Endothelial cell of umbilical vein (primary cell): ENCODE measurements around the gene ZNF555. TPM values are rescaled to one million over a fixed set of nuclear protein-coding genes. Genes with fewer than 3 reads are reported as not detected.

Source experiments
- BruUV-seq: library from RNA; stranded (reverse); fragments of 400-500 nt; replicated peaks from 2 replicates; lab custom pipeline; 2021; lab: Mats Ljungman, UMichigan
- CTCF ChIA-PET: fragments of 300-600, 350-600 bp; sonication (Branson Sonifier 250); formaldehyde crosslinking; loops from one replicate; lab custom pipeline; 2021; ENCODE audit warnings: antibody characterized with exemption, inconsistent platforms; lab: Charles Lee
- POLR2A ChIA-PET: fragments of 300-600, 350-600 bp; sonication (Branson Sonifier 250); formaldehyde crosslinking; loops from one replicate; lab custom pipeline; 2021; ENCODE audit warnings: antibody characterized with exemption, inconsistent platforms; lab: Charles Lee
- DNase-seq: peaks from one replicate; pipeline ENCODE4 v3.0.0-alpha.2; 2011; ENCODE audit warnings: low read depth, low spot score
- FAIRE-seq: peaks from 2 replicates; lab custom pipeline; 2011; peaks lifted over from hg19 to GRCh38; lab: Jason Lieb, UNC
- H2AFZ ChIP-seq: 2 replicates; pipeline ENCODE4 v1.6.0; 2012; ENCODE audit warnings: low read depth, low read length, control low read depth, inconsistent platforms
- H3K27ac ChIP-seq: 2 replicates; pipeline ENCODE4 v1.5.1; 2011; ENCODE audit warnings: low read depth, mild to moderate bottlenecking, control low read depth, low read length, moderate library complexity; ENCODE audit not compliant: insufficient read depth
- H3K27me3 ChIP-seq, 2 experiments: 2 replicates each; pipeline versions ENCODE4 v1.6.0 to v1.6.1; 2011; ENCODE audit warnings: low read length in 2 of 2, mixed read lengths in 1 of 2; ENCODE audit not compliant: control insufficient read depth in 2 of 2, insufficient read depth in 2 of 2
- H3K36me3 ChIP-seq, 2 experiments: 2 replicates in 1 of 2; 3 replicates in 1 of 2; pipeline ENCODE4 v1.5.1; 2011; ENCODE audit warnings: low read length in 2 of 2, mild to moderate bottlenecking in 1 of 2, moderate library complexity in 1 of 2; ENCODE audit not compliant: control insufficient read depth in 2 of 2, insufficient read depth in 2 of 2; ENCODE audit errors: extremely low read depth in 1 of 2
- H3K4me1 ChIP-seq: 3 replicates; pipeline ENCODE4 v1.5.1; 2011; ENCODE audit warnings: mild to moderate bottlenecking, low read length; ENCODE audit not compliant: control insufficient read depth, insufficient read depth; ENCODE audit errors: extremely low read depth
- H3K4me2 ChIP-seq: 2 replicates; pipeline ENCODE4 v1.6.1; 2011; ENCODE audit warnings: low read length, control low read depth, mixed read lengths; ENCODE audit not compliant: insufficient read depth
- H3K4me3 ChIP-seq, 3 experiments: fragments of 200-600 bp in 1 of 3; sonication (generic), shearing (Covaris generic) in 1 of 3; replicated peaks in 1 of 3; 2 replicates each; pipeline ENCODE4 v1.5.1; 2011 to 2016; ENCODE audit warnings: control low read depth in 3 of 3, low read length in 3 of 3, mild to moderate bottlenecking in 2 of 3, inconsistent platforms in 1 of 3, low read depth in 1 of 3, moderate library complexity in 1 of 3; ENCODE audit not compliant: insufficient read depth in 1 of 3
- H3K79me2 ChIP-seq: 2 replicates; pipeline ENCODE4 v1.6.0; 2012; ENCODE audit warnings: low read length, inconsistent platforms; ENCODE audit not compliant: control insufficient read depth, insufficient read depth
- H3K9ac ChIP-seq: replicated peaks from 2 replicates; pipeline ENCODE3; 2011; ENCODE audit warnings: low read length, control low read depth; ENCODE audit not compliant: insufficient read depth; ENCODE audit errors: extremely low read depth
- H3K9me1 ChIP-seq: replicated peaks from 3 replicates; pipeline ENCODE4 v1.6.0; 2011; ENCODE audit warnings: mild to moderate bottlenecking, low read length; ENCODE audit not compliant: control insufficient read depth, insufficient read depth; ENCODE audit errors: extremely low read depth
- H3K9me3 ChIP-seq: replicated peaks from 2 replicates; pipeline ENCODE4 v1.5.1; 2012; ENCODE audit warnings: low read length, inconsistent platforms; ENCODE audit not compliant: control insufficient read depth, insufficient read depth
- H4K20me1 ChIP-seq: replicated peaks from 2 replicates; pipeline ENCODE3; 2011; ENCODE audit warnings: mild to moderate bottlenecking, low read length; ENCODE audit not compliant: control insufficient read depth, insufficient read depth; ENCODE audit errors: extremely low read depth
- CTCF ChIP-seq, 2 donors: IDR thresholded peaks; 1 replicate in 1 of 2; 2 replicates in 1 of 2; pipeline ENCODE4 v1.5.1; 2011; ENCODE audit warnings: low read length in 2 of 2, mild to moderate bottlenecking in 2 of 2, moderate library complexity in 2 of 2, control low read depth in 1 of 2, inconsistent platforms in 1 of 2, low read depth in 1 of 2; ENCODE audit not compliant: insufficient read depth in 1 of 2; ENCODE audit errors: extremely low read depth in 1 of 2
- EZH2 ChIP-seq: IDR thresholded peaks from 2 replicates; pipeline ENCODE4 v1.6.1; 2012; ENCODE audit warnings: borderline replicate concordance, low read depth, mild to moderate bottlenecking, moderate library complexity, low read length, inconsistent platforms; ENCODE audit not compliant: severe bottlenecking
- FOS ChIP-seq: IDR thresholded peaks from 2 replicates; pipeline ENCODE4 v1.6.1; 2011; ENCODE audit warnings: mild to moderate bottlenecking, low read length, moderate library complexity, borderline replicate concordance; ENCODE audit not compliant: insufficient read depth
- GATA2 ChIP-seq: IDR thresholded peaks from 2 replicates; pipeline ENCODE4 v1.7.0; 2011; ENCODE audit warnings: low read depth, mild to moderate bottlenecking, moderate library complexity, mixed read lengths, low read length; ENCODE audit not compliant: insufficient read length, insufficient read depth
- JUN ChIP-seq: IDR thresholded peaks from 2 replicates; pipeline ENCODE4 v1.6.1; 2011; ENCODE audit warnings: borderline replicate concordance, low read depth; ENCODE audit not compliant: insufficient read length, insufficient read depth
- MYC ChIP-seq: IDR thresholded peaks from one replicate; pipeline ENCODE4 v1.6.1; 2011; ENCODE audit warnings: mild to moderate bottlenecking, low read depth, low read length
- POLR2A ChIP-seq: IDR thresholded peaks from 2 replicates; pipeline ENCODE4 v1.6.1; 2012; ENCODE audit warnings: low read depth, mild to moderate bottlenecking, control low read depth, low read length
- POLR2AphosphoS5 ChIP-seq: IDR thresholded peaks from 2 replicates; pipeline ENCODE4 v1.6.1; 2012; ENCODE audit warnings: low read depth, mild to moderate bottlenecking, control low read depth, low read length, moderate library complexity; ENCODE audit not compliant: insufficient read depth
- dilution Hi-C: fragments of 300-500 bp; cut with MboI; formaldehyde crosslinking; loops from one replicate; pipeline ENCODE4 v1.15.0; 2019; ENCODE audit warnings: low sequenced_read_pairs; ENCODE audit not compliant: extremely low pct_ligation_motif_present
- intact Hi-C: fragments of 100-400 bp; cut with micrococcal nuclease; formaldehyde crosslinking; loops from one replicate; pipeline ENCODE4 v1.10.0; 2022
- polyA plus RNA-seq, 4 experiments: library from polyadenylated mRNA; depleted of rRNA in 3 of 4; stranded (reverse) in 3 of 4; unstranded in 1 of 4; fragments of >200 nt; gene quantifications; 2 replicates each; pipeline versions ENCODE4 v1.2.1 to v1.2.3, GENCODE V29; 2011 to 2012; ENCODE audit warnings: missing spikeins in 1 of 4
- total RNA-seq: library from RNA; stranded (reverse); gene quantifications from 2 replicates; pipeline ENCODE4 v1.2.3, GENCODE V29; 2021
- TF ChIP-seq, protein P1 (sequence below): IDR thresholded peaks from 2 replicates; pipeline ENCODE4 v1.6.1; 2011; ENCODE audit not compliant: insufficient read depth, insufficient read length

ZNF555 gene
- total and polyA plus RNA-seq, 2 donors (not counting 3 experiments of a cell fraction or from before 2014, with no cell fraction given) = 1.6 to 5.4 TPM

GRCh38 chr19:2846180-2846894, 5.1 kb downstream of the ZNF555 start:
- POLR2A ChIA-PET = no interaction called here
- H2AFZ ChIP-seq = no peak overlapping the region
- H3K4me2 ChIP-seq = no peak overlapping the region
- BruUV-seq = no TSS peak
- H4K20me1 ChIP-seq = no peaks in the 10 kb centered on the region
- no peak overlapping the region for H3K4me3 ChIP-seq
- no peaks in the 10 kb centered on the region for H3K9me1 ChIP-seq
- no peak overlapping the region for H3K27ac ChIP-seq
- no peaks in the 10 kb centered on the region for H3K27me3 ChIP-seq
- CTCF ChIA-PET = no interaction called here
- H3K9ac ChIP-seq = no peak overlapping the region
- dilution Hi-C loops = no loop called here
- peaks cover 21% of the 10 kb centered on the region for H3K79me2 ChIP-seq
- TF ChIP-seq CTCF (IDR thresholded peaks at IDR 0.05; ENCODE audit: extremely low read depth in 1 of 2, insufficient read depth in 1 of 2, low read depth in 1 of 2, low read length in 2 of 2) (no peak), EZH2 (no peak), FOS (no peak), GATA2 (no peak), POLR2A (no peak), MYC (no peak), JUN (no peak), POLR2AphosphoS5 (no peak)
- TF ChIP-seq, protein P1, sequence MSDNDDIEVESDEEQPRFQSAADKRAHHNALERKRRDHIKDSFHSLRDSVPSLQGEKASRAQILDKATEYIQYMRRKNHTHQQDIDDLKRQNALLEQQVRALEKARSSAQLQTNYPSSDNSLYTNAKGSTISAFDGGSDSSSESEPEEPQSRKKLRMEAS = no peak
- intact Hi-C loops = no loop called here
- FAIRE-seq (no peak), DNase-seq (no peak)
- H3K9me3 ChIP-seq = no peaks in the 10 kb centered on the region
- H3K4me1 ChIP-seq = peaks cover 14% of the 10 kb centered on the region
- peaks cover 0 to 2% of the 10 kb centered on the region in 2 experiments for H3K36me3 ChIP-seq
